ENCODE results near the gene NKX1-2. TPM values are rescaled to one million over a fixed set of nuclear protein-coding genes. Genes with fewer than 3 reads are reported as not detected.

NKX1-2 gene
- polyA plus RNA-seq, 1 of the 3 experiments (the other 2 are of a cell fraction): not detected

DNA sequence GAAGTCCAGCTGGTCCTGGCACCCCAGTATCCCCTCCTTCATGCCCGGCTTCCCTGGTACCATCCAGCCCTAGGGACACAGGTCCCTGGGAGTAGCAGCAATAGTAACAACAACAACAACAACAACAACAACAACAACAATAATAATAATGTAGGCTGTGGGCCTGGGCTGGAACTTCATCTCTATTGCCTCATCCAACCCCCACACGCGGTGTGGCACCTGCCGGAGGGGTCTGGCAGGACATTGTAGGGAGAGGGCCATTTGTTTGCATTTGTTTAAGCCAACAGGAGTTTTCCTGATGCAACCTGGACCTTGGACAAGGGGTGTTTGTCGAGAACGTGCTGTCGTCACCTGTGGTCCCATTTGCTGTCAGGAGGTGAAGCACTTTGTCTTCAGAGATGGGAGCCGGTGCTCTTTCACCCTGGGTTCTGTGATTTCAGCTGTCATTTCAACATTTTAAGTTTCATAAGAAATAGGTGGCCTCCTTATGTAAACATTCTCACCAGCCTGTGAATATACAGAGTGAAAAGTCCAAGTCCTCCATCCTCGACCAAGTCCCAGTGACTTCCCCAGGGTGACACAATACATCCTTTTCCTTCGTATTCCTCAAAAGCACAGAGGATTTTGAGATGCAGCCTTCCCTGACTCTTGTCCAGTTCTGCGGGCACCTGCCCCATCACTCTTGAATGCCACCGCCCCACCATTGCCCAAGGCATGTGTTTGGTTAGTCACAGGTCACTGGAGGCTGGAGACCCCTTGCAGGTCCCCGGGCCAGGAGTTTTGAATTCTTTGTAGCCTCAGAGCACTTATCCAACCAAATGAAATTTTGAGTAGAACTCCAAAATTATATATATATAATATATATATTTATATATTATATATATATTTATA is 21.0 kb upstream of the NKX1-2 start (continued):
- TF ChIP-seq USF1 (IDR thresholded peaks at IDR 0.05; ENCODE audit: borderline replicate concordance, low read depth) (no peak), JUND (IDR thresholded peaks at IDR 0.05) (no peak), ELF1 (IDR thresholded peaks at IDR 0.05) (no peak)

- POLR2A ChIA-PET: no interaction called here
- Histone ChIP-seq H3K9me2 (no peaks in the 10 kb centered on the region), H3K9ac (no peak overlapping the region), H3K27me3 (ENCODE audit: insufficient read depth) (no peaks in the 10 kb centered on the region), H3K79me2 (ENCODE audit: insufficient read depth) (0 out of 2 replicates have a peak, but pooled peaks cover 4% of the 10 kb centered on the region), H3K27ac (ENCODE audit: low read depth in 2 of 2, low read length in 1 of 2) (no peak overlapping the region), H3F3A (replicated peaks; ENCODE audit: insufficient read depth) (peaks cover 6% of the 10 kb centered on the region), H3K4me1 (ENCODE audit: control insufficient read depth in 1 of 2, insufficient read depth in 2 of 2, low read depth in 1 of 2, low read length in 1 of 2) (no peaks in the 10 kb centered on the region; a peak in 1 of 4 replicates), H3K4me2 (no peak overlapping the region), H4K20me1 (ENCODE audit: insufficient read depth) (peaks cover 10% of the 10 kb centered on the region; the same call in 1 of the 2 replicates), H3K4me3 (ENCODE audit: low read depth in 2 of 2, low read length in 1 of 2) (no peak overlapping the region), H3K36me3 (replicated peaks in 1 of 2; ENCODE audit: control insufficient read depth in 1 of 2, insufficient read depth in 2 of 2, low read length in 1 of 2) (no peaks in the 10 kb centered on the region), H2AFZ (ENCODE audit: low read depth) (no peak overlapping the region), H3K9me3 (no peaks in the 10 kb centered on the region)
- WGBS (ENCODE audit: low lambda C conversion rate): no CpG with 5 or more reads among the region's 20 CpGs
- no peak for DNase-seq
- CTCF ChIA-PET: interaction anchor here (0.6 kb wide), 1 partner anchor 219 kb away, joined by 3 read pairs; no protein-coding TSS in a partner anchor
- no peak for TF ChIP-seq CTCF (IDR thresholded peaks at IDR 0.05)
- TF ChIP-seq POLR2AphosphoS5 (IDR thresholded peaks at IDR 0.05; ENCODE audit: low read depth, low read length): no peak
- TF ChIP-seq TEAD4 (IDR thresholded peaks at IDR 0.05; ENCODE audit: borderline replicate concordance, insufficient read depth): no peak
- no peak for TF ChIP-seq FOXJ3 (CRISPR knock-in tag; IDR thresholded peaks at IDR 0.05)
- no peak for TF ChIP-seq FOXM1 (IDR thresholded peaks at IDR 0.05; ENCODE audit: low read depth)
Observed at GRCh38 chr10:124469956-124470484, 20.2 kb upstream of the NKX1-2 start.

DNA sequence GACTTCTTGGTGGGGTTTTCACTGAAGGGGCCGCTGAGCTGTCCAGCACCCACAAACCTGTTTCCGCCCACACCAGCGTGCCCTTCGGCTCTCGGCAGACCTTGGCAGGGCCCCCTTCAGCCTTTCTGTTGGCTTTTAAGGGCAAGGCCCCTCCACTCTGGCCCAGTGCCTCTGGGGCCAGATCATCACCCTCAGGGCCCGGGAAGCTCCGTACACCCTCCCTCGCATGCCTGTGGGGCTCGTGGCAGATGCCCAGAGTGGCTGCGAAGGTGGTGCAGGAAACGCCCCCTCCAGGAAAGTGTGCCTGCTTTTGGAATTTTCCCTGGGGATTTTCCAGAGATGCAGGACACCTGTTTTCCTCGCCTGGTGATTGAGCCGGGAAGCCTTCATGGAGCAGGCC is 18.8 kb upstream of the NKX1-2 start:
- DNase-seq: no peak
- H3K27me3 ChIP-seq (ENCODE audit: insufficient read depth): no peaks in the 10 kb centered on the region
- H3K27ac ChIP-seq (ENCODE audit: low read depth in 2 of 2, low read length in 1 of 2): no peak overlapping the region
- peaks cover 10% of the 10 kb centered on the region; the same call in 1 of the 2 replicates for H4K20me1 ChIP-seq (ENCODE audit: insufficient read depth)
- ChIA-PET CTCF (interaction anchor here (1.6 kb wide), 1 partner anchor 19 kb away, joined by 4 read pairs; the partner anchor contains the start of gene NKX1-2), POLR2A (no interaction called here)
- H3K4me3 ChIP-seq (ENCODE audit: low read depth in 2 of 2, low read length in 1 of 2): no peak overlapping the region
- no peaks in the 10 kb centered on the region for H3K9me2 ChIP-seq
- no peak overlapping the region for H2AFZ ChIP-seq (ENCODE audit: low read depth)
- H3K36me3 ChIP-seq (replicated peaks in 1 of 2; ENCODE audit: control insufficient read depth in 1 of 2, insufficient read depth in 2 of 2, low read length in 1 of 2): no peaks in the 10 kb centered on the region
- peaks cover 6% of the 10 kb centered on the region for H3F3A ChIP-seq (replicated peaks; ENCODE audit: insufficient read depth)
- H3K4me2 ChIP-seq: no peak overlapping the region
- TF ChIP-seq SMC3 (IDR thresholded peaks at IDR 0.05; ENCODE audit: low read depth, low read length): no peak
- no peak for TF ChIP-seq SIN3A (IDR thresholded peaks at IDR 0.05; ENCODE audit: borderline replicate concordance, low read depth, low read length)
- no peak for TF ChIP-seq RFX5 (IDR thresholded peaks at IDR 0.05; ENCODE audit: low read length)
- no peak for TF ChIP-seq GATA2 (CRISPR knock-in tag; IDR thresholded peaks at IDR 0.05)
- 84% methylated on average over 12 of the region's 13 CpGs for WGBS (ENCODE audit: low lambda C conversion rate)
- H3K9ac ChIP-seq: no peak overlapping the region
- no peaks in the 10 kb centered on the region for H3K9me3 ChIP-seq
- H3K79me2 ChIP-seq (ENCODE audit: insufficient read depth): peaks cover 5% of the 10 kb centered on the region; the same call in 1 of the 2 replicates
- no peaks in the 10 kb centered on the region; a peak in 1 of 4 replicates for H3K4me1 ChIP-seq (ENCODE audit: control insufficient read depth in 1 of 2, insufficient read depth in 2 of 2, low read depth in 1 of 2, low read length in 1 of 2)

Measured in SK-N-SH (cell line).